Small intestine (tissue), 7 donors: ENCODE results near the gene CCDC91. TPM values are rescaled to one million over a fixed set of nuclear protein-coding genes. Genes with fewer than 3 reads are reported as not detected.

Experiments
- DNase-seq, 2 donors: peaks; one replicate each; pipeline versions ENCODE4 v3.0.0 to v3.0.0-alpha.2; 2013
- FAIRE-seq: peaks from 2 replicates; lab custom pipeline; 2012; peaks lifted over from hg19 to GRCh38; lab: Jason Lieb, UNC
- H3K27ac ChIP-seq, 3 donors: one replicate each; pipeline ENCODE4 v1.5.1; 2013; ENCODE audit warnings: low read length in 2 of 3, mild to moderate bottlenecking in 2 of 3, control low read depth in 1 of 3, inconsistent platforms in 1 of 3, low read depth in 1 of 3, moderate library complexity in 1 of 3
- H3K27me3 ChIP-seq, 3 donors: one replicate each; pipeline ENCODE4 v1.6.1; 2013; ENCODE audit warnings: low read length in 3 of 3, inconsistent platforms in 1 of 3; ENCODE audit not compliant: control insufficient read depth in 3 of 3, insufficient read depth in 3 of 3
- H3K36me3 ChIP-seq, 3 donors: one replicate each; pipeline ENCODE4 v1.6.1; 2013; ENCODE audit warnings: low read length in 3 of 3, inconsistent platforms in 1 of 3, low read depth in 1 of 3, mild to moderate bottlenecking in 1 of 3, moderate library complexity in 1 of 3; ENCODE audit not compliant: control insufficient read depth in 3 of 3, insufficient read depth in 2 of 3
- H3K4me1 ChIP-seq, 3 donors: one replicate each; pipeline ENCODE4 v1.6.1; 2013; ENCODE audit warnings: low read length in 2 of 3, inconsistent platforms in 1 of 3, low read depth in 1 of 3, mild to moderate bottlenecking in 1 of 3, moderate library complexity in 1 of 3; ENCODE audit not compliant: control insufficient read depth in 3 of 3, insufficient read depth in 2 of 3
- H3K4me3 ChIP-seq, 3 donors: one replicate each; pipeline ENCODE4 v1.5.1; 2013; ENCODE audit warnings: low read length in 3 of 3, control low read depth in 1 of 3, inconsistent platforms in 1 of 3, low read depth in 1 of 3, mild to moderate bottlenecking in 1 of 3, moderate library complexity in 1 of 3
- H3K9me3 ChIP-seq, 2 donors: one replicate each; pipeline ENCODE4 v1.6.1; 2013; ENCODE audit warnings: low read depth in 1 of 2, low read length in 1 of 2; ENCODE audit not compliant: control insufficient read depth in 2 of 2, insufficient read depth in 1 of 2
- WGBS, 3 donors: extraction: QIAGEN DNeasy Blood & Tissue Kit; methylation state at CpG; one replicate each; pipeline ENCODE4 v1.1.7; 2013; 5-methylcytosine and 5-hydroxymethylcytosine counted together
- polyA plus RNA-seq, 4 donors: library from polyadenylated mRNA; stranded (reverse) in 3 of 4; unstranded in 1 of 4; fragments of 200-250 nt in 3 of 4; fragments of 120-200 nt in 1 of 4; gene quantifications; one replicate each; pipeline versions ENCODE4 v1.2.1 to v1.2.3, GENCODE V29; 2013
- donor health status: healthy with polysubstance abuse.
- donor health status: control.
- donor health status: control.
- donor health status: Bipolar disorder and iron deficiency.
- donor health status: healthy.

CCDC91 gene
- polyA plus RNA-seq, 4 donors = 12.5 to 20.2 (median 13.3) TPM

- Histone ChIP-seq H3K9me3 (no peaks in the 10 kb centered on the region), H3K4me1 (no peaks in the 10 kb centered on the region), H3K4me3 (no peak overlapping the region), H3K36me3 (no peaks in the 10 kb centered on the region), H3K27me3 (no peaks in the 10 kb centered on the region), H3K27ac (no peak overlapping the region)
- 79 to 91% (median 80%) methylated on average over 4 of the region's 4 CpGs for WGBS, 3 donors
- no peak for FAIRE-seq
- DNase-seq = no peak
Observed at GRCh38 chr12:28552251-28552970, 362.2 kb downstream of the CCDC91 start.

- no peak for DNase-seq
- no peaks in the 10 kb centered on the region for H3K36me3 ChIP-seq
- WGBS, 3 donors = 76 to 93% (median 86%) methylated on average over 4 of the region's 4 CpGs
- FAIRE-seq = no peak
- no peaks in the 10 kb centered on the region for H3K4me1 ChIP-seq
- H3K27ac ChIP-seq = no peak overlapping the region
- no peak overlapping the region for H3K4me3 ChIP-seq
- no peaks in the 10 kb centered on the region for H3K9me3 ChIP-seq
- H3K27me3 ChIP-seq = no peaks in the 10 kb centered on the region
Observed at GRCh38 chr12:28555748-28556147, 365.5 kb downstream of the CCDC91 start.

GRCh38 chr12:28558250-28558649, 368.0 kb downstream of the CCDC91 start:
- Histone ChIP-seq H3K9me3 (no peaks in the 10 kb centered on the region), H3K27me3 (no peaks in the 10 kb centered on the region), H3K36me3 (no peaks in the 10 kb centered on the region), H3K4me1 (no peaks in the 10 kb centered on the region), H3K27ac (no peak overlapping the region), H3K4me3 (no peak overlapping the region)
- no peak for DNase-seq
- WGBS, 3 donors = 84 to 94% (median 92%) methylated on average over 1 of the region's 1 CpG
- no peak for FAIRE-seq

- FAIRE-seq = no peak
- Histone ChIP-seq H3K36me3 (no peaks in the 10 kb centered on the region), H3K27me3 (no peaks in the 10 kb centered on the region), H3K9me3 (no peaks in the 10 kb centered on the region), H3K4me1 (no peaks in the 10 kb centered on the region), H3K27ac (no peak overlapping the region), H3K4me3 (no peak overlapping the region)
- 48 to 66% (median 63%) methylated on average over 3 of the region's 3 CpGs for WGBS, 3 donors
- no peak for DNase-seq
Observed at GRCh38 chr12:28563286-28563685, 373.0 kb downstream of the CCDC91 start.

- Histone ChIP-seq H3K4me1 (no peaks in the 10 kb centered on the region), H3K27me3 (no peaks in the 10 kb centered on the region), H3K36me3 (no peaks in the 10 kb centered on the region), H3K9me3 (no peaks in the 10 kb centered on the region), H3K27ac (no peak overlapping the region), H3K4me3 (no peak overlapping the region)
- WGBS, 3 donors = 86 to 91% (median 90%) methylated on average over 2 of the region's 2 CpGs
- FAIRE-seq = no peak
- no peak for DNase-seq
Observed at GRCh38 chr12:28563936-28564335, 373.7 kb downstream of the CCDC91 start.

- WGBS, 3 donors = 66 to 78% (median 69%) methylated on average over 3 of the region's 3 CpGs
- DNase-seq (no peak), FAIRE-seq (no peak)
- H3K36me3 ChIP-seq = no peaks in the 10 kb centered on the region
- no peaks in the 10 kb centered on the region for H3K9me3 ChIP-seq
- no peaks in the 10 kb centered on the region for H3K27me3 ChIP-seq
- H3K27ac ChIP-seq = no peak overlapping the region
- H3K4me3 ChIP-seq = no peak overlapping the region
- H3K4me1 ChIP-seq = no peaks in the 10 kb centered on the region
Observed at GRCh38 chr12:28568118-28568517, 377.9 kb downstream of the CCDC91 start.

- no peaks in the 10 kb centered on the region for H3K4me1 ChIP-seq
- H3K36me3 ChIP-seq = no peaks in the 10 kb centered on the region
- no peaks in the 10 kb centered on the region for H3K27me3 ChIP-seq
- no peaks in the 10 kb centered on the region for H3K9me3 ChIP-seq
- DNase-seq (no peak), FAIRE-seq (no peak)
- H3K27ac ChIP-seq = no peak overlapping the region
- H3K4me3 ChIP-seq = no peak overlapping the region
- 73 to 83% (median 81%) methylated on average over 6 of the region's 6 CpGs for WGBS, 3 donors
Observed at GRCh38 chr12:28568704-28569103, 378.4 kb downstream of the CCDC91 start.

- 58 to 70% (median 64%) methylated on average over 3 of the region's 3 CpGs for WGBS, 3 donors
- Histone ChIP-seq H3K9me3 (no peaks in the 10 kb centered on the region), H3K27ac (peak overlapping the region in 1 of 3 donors; percentile 11), H3K4me1 (no peaks in the 10 kb centered on the region), H3K4me3 (no peak overlapping the region), H3K27me3 (no peaks in the 10 kb centered on the region), H3K36me3 (no peaks in the 10 kb centered on the region)
- DNase-seq (peak; percentile 6 to 21), FAIRE-seq (no peak)
Observed at GRCh38 chr12:28569698-28570411, 379.6 kb downstream of the CCDC91 start.
